ENCODE measurements around the gene SLC14A1.

DNA sequence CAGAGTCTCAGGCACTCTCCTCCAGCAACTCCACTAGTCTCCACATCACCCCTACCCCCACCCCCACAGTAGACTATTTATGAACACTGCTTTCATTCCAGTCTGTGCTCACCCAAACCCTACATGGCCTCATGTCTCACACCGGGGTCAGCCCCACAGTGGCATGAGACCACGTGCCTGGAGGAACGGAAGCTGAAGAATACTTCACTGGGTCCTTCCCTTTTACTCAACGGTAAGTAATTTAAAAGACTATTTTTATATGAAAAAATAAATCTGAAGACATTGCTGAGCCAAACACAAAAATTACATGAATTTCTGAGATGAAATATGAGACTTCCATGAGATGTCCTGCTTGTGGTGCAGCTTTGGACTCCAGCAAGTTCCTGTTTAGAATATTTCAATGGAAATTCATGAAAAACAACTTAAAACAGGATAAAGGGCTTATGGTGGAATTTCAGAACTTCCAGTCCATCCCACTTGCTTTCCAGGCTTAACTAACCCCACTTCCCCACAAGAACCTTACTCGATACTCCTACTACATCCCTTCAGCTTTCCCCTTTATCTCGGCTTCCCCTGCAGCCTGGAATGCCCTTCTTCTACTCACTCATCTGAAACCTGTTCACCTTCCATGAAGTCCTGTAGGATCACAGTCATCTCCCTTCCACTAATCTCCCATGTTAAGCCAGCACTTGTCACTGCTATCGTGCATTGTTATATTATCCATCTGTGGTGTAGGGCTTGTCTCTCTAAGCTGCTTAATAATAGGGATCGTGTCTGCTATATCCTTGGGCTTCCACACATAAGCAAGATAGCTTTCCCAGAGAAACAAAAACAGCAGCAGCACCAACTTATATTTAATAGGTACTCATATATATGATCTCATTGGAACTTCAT lies 47.9 kb downstream of the SLC14A1 start:
- TF ChIP-seq POLR2A (IDR thresholded peaks at IDR 0.05; ENCODE audit: control extremely low read depth in 1 of 2, low read depth in 2 of 2, low read length in 2 of 2), result no peak
- TF ChIP-seq, protein P1, sequence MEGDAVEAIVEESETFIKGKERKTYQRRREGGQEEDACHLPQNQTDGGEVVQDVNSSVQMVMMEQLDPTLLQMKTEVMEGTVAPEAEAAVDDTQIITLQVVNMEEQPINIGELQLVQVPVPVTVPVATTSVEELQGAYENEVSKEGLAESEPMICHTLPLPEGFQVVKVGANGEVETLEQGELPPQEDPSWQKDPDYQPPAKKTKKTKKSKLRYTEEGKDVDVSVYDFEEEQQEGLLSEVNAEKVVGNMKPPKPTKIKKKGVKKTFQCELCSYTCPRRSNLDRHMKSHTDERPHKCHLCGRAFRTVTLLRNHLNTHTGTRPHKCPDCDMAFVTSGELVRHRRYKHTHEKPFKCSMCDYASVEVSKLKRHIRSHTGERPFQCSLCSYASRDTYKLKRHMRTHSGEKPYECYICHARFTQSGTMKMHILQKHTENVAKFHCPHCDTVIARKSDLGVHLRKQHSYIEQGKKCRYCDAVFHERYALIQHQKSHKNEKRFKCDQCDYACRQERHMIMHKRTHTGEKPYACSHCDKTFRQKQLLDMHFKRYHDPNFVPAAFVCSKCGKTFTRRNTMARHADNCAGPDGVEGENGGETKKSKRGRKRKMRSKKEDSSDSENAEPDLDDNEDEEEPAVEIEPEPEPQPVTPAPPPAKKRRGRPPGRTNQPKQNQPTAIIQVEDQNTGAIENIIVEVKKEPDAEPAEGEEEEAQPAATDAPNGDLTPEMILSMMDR (IDR thresholded peaks at IDR 0.05; ENCODE audit: control extremely low read depth in 1 of 3, insufficient read depth in 1 of 3, low read depth in 1 of 3, low read length in 3 of 3), result no peak
- no peak for TF ChIP-seq EZH2 (IDR thresholded peaks at IDR 0.05; ENCODE audit: low read depth, low read length, severe bottlenecking)
- no peak for TF ChIP-seq TEAD4 (IDR thresholded peaks at IDR 0.05; ENCODE audit: low read depth, low read length)
- no peak for TF ChIP-seq CBX8 (IDR thresholded peaks at IDR 0.05; ENCODE audit: borderline replicate concordance, low read depth, low read length)
- TF ChIP-seq, protein P2, sequence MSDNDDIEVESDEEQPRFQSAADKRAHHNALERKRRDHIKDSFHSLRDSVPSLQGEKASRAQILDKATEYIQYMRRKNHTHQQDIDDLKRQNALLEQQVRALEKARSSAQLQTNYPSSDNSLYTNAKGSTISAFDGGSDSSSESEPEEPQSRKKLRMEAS (IDR thresholded peaks at IDR 0.05), result no peak
- TF ChIP-seq SP1 (IDR thresholded peaks at IDR 0.05; ENCODE audit: low read depth, low read length), result no peak
- TF ChIP-seq HDAC2 (IDR thresholded peaks at IDR 0.05; ENCODE audit: borderline replicate concordance in 1 of 2, low read depth in 2 of 2, low read length in 2 of 2), result no peak
- no peak for TF ChIP-seq BRCA1 (IDR thresholded peaks at IDR 0.05; ENCODE audit: low read depth, low read length)
